Esophagus squamous epithelium (tissue), 4 donors: ENCODE results near the gene MCC.

Experiments
- POLR2A ChIP-seq, 4 donors: fragments of 450-650 bp; IDR thresholded peaks; one replicate each; pipeline ENCODE4 v1.6.1; 2017; ENCODE audit warnings: antibody characterized with exemption in 4 of 4, mild to moderate bottlenecking in 4 of 4, moderate library complexity in 3 of 4
- TF ChIP-seq, protein P1 (sequence below), 6 experiments: fragments of 450-650 bp in 4 of 6; fragments of 200-600 bp in 2 of 6; sonication (generic) in 2 of 6; IDR thresholded peaks; one replicate each; pipeline ENCODE4 v1.5.1; 2016 to 2019; ENCODE audit warnings: antibody characterized with exemption in 6 of 6, mild to moderate bottlenecking in 4 of 6, moderate library complexity in 4 of 6

- TF ChIP-seq, protein P1, sequence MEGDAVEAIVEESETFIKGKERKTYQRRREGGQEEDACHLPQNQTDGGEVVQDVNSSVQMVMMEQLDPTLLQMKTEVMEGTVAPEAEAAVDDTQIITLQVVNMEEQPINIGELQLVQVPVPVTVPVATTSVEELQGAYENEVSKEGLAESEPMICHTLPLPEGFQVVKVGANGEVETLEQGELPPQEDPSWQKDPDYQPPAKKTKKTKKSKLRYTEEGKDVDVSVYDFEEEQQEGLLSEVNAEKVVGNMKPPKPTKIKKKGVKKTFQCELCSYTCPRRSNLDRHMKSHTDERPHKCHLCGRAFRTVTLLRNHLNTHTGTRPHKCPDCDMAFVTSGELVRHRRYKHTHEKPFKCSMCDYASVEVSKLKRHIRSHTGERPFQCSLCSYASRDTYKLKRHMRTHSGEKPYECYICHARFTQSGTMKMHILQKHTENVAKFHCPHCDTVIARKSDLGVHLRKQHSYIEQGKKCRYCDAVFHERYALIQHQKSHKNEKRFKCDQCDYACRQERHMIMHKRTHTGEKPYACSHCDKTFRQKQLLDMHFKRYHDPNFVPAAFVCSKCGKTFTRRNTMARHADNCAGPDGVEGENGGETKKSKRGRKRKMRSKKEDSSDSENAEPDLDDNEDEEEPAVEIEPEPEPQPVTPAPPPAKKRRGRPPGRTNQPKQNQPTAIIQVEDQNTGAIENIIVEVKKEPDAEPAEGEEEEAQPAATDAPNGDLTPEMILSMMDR (IDR thresholded peaks at IDR 0.05) = no peak
- TF ChIP-seq POLR2A (IDR thresholded peaks at IDR 0.05) = no peak
Measured at GRCh38 chr5:113202746-113203716, 285.2 kb downstream of the MCC start.
